Bronchial epithelial cell (primary cell): ENCODE data around the gene GCNT2. TPM values are rescaled to one million over a fixed set of nuclear protein-coding genes. Genes with fewer than 3 reads are reported as not detected.
A peak's percentile ranks its signal among the peaks of the same experiment; 100 is the strongest.
"Not testable (repeated sequence)": the region's sequence is repeated elsewhere in the genome, so short reads cannot be mapped to it uniquely, and the experiment has no call there.

Experiments used
- DNase-seq: peaks from one replicate; pipeline ENCODE4 v3.0.0-alpha.2; 2010; ENCODE audit warnings: low read depth
- FAIRE-seq: peaks from 2 replicates; lab custom pipeline; 2011; peaks lifted over from hg19 to GRCh38; lab: Jason Lieb, UNC
- H3K27me3 ChIP-seq: 2 replicates; pipeline ENCODE4 v1.5.1; 2011; ENCODE audit warnings: low read length; ENCODE audit not compliant: control insufficient read depth, insufficient read depth
- H3K36me3 ChIP-seq: 2 replicates; pipeline ENCODE4 v1.5.1; 2011; ENCODE audit warnings: low read length; ENCODE audit not compliant: control insufficient read depth, insufficient read depth
- H3K4me3 ChIP-seq: 2 replicates; pipeline ENCODE4 v1.5.1; 2011; ENCODE audit warnings: mild to moderate bottlenecking, low read depth, low read length, control low read depth
- total RNA-seq: library from RNA; depleted of rRNA; stranded (reverse); fragments of >200 nt; gene quantifications from 2 replicates; pipeline ENCODE4 v1.2.1, GENCODE V29; 2014
- TF ChIP-seq, protein P1 (sequence below): IDR thresholded peaks from 2 replicates; pipeline ENCODE4 v1.5.1; 2011; ENCODE audit warnings: mild to moderate bottlenecking, moderate library complexity, low read length, control low read depth, inconsistent platforms; ENCODE audit not compliant: insufficient read depth, severe bottlenecking

GCNT2 gene
- total RNA-seq, 1 donor from 2014 or later = 10.3 TPM

DNA sequence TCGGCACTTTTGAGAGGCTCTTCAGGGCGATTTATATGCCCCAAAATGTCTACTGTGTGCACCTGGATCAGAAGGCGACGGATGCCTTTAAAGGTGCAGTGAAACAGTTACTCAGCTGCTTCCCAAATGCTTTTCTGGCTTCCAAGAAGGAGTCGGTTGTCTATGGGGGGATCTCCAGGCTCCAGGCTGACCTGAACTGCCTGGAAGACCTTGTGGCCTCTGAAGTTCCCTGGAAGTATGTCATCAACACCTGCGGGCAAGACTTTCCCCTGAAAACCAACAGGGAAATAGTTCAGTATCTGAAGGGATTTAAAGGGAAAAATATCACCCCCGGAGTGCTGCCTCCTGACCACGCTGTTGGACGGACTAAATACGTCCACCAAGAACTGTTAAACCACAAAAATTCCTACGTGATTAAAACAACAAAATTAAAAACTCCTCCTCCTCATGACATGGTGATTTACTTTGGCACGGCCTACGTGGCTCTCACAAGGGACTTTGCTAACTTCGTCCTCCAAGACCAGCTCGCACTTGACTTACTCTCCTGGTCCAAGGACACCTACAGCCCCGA is 8.2 kb downstream of the GCNT2 start:
- peak overlapping the region; percentile 28 for H3K4me3 ChIP-seq
- no peaks in the 10 kb centered on the region for H3K36me3 ChIP-seq
- TF ChIP-seq, protein P1, sequence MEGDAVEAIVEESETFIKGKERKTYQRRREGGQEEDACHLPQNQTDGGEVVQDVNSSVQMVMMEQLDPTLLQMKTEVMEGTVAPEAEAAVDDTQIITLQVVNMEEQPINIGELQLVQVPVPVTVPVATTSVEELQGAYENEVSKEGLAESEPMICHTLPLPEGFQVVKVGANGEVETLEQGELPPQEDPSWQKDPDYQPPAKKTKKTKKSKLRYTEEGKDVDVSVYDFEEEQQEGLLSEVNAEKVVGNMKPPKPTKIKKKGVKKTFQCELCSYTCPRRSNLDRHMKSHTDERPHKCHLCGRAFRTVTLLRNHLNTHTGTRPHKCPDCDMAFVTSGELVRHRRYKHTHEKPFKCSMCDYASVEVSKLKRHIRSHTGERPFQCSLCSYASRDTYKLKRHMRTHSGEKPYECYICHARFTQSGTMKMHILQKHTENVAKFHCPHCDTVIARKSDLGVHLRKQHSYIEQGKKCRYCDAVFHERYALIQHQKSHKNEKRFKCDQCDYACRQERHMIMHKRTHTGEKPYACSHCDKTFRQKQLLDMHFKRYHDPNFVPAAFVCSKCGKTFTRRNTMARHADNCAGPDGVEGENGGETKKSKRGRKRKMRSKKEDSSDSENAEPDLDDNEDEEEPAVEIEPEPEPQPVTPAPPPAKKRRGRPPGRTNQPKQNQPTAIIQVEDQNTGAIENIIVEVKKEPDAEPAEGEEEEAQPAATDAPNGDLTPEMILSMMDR = no peak
- H3K27me3 ChIP-seq = no peaks in the 10 kb centered on the region
- DNase-seq (peak; percentile 34), FAIRE-seq (no peak)

DNA sequence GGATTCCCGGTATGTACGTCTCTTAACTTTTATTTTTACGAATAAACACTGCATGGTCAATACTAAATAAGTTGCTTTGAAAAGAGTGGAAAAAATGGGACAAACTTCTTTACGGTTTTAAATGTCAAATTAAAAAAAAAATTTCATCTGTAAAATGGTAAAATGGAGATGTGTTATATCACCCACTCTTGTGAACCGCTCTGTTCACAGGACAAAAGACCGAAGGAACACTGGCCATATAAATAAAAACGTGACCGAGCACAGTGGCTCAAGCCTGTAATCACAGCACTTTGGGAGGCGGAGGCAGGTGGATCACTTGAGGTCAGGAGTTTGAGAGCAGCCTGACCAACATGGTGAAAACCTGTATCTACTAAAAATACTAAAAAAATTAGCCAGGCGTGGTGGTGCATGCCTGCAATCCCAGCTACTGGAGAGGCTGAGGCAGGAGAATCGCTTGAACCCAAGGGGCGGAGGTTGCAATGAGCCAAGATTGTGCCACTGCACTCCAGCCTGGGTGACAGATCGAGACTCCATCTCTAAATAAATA is 8.8 kb downstream of the GCNT2 start:
- not testable (repeated sequence) for FAIRE-seq, H3K27me3 ChIP-seq, H3K36me3 ChIP-seq, DNase-seq
- H3K4me3 ChIP-seq = peak overlapping the region; percentile 12

DNA sequence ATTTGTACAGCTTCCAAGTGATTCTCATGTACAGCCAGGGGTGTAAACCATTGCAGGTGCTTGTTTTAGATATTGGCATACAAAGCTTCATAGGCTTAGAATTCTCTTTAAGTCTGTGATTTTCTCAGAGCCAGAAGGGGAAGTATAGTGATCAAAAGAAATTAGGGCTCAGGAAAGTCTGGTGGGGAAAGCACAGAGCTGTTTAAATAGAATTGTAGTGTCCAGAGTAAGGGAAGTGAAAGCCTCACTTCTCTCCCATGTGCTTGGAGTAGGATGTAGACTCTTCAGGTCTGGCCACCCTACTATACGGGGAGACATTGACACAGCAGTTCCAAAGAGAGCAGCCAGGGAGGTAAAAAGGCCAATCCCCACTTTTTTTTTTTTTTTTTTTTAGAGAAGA is 10.4 kb downstream of the GCNT2 start:
- FAIRE-seq (no peak), DNase-seq (no peak)
- TF ChIP-seq, protein P1 = no peak
- H3K36me3 ChIP-seq = no peaks in the 10 kb centered on the region
- H3K27me3 ChIP-seq = no peaks in the 10 kb centered on the region
- H3K4me3 ChIP-seq = no peak overlapping the region

DNA sequence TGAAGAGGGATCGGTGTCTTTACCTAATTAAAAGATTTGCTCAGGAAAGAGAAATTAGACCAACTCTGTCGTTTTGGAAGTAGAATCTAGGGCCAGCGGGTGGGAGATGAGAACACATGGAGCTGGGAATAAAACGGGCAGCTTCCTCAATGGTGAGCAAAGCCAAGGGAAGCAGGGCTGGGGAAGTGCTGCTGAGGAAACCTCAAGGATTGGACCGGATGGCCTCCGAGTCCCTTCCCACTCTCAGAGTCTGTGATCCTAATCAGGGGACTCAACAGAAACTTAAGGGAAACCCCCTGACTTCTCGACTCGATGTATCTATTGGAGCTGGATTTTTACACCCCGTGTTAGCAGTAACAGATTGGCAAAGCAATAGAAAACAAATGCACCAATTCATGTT is 10.8 kb downstream of the GCNT2 start:
- Histone ChIP-seq H3K4me3 (no peak overlapping the region), H3K27me3 (no peaks in the 10 kb centered on the region), H3K36me3 (no peaks in the 10 kb centered on the region)
- TF ChIP-seq, protein P1 = no peak
- DNase-seq (no peak), FAIRE-seq (no peak)

DNA sequence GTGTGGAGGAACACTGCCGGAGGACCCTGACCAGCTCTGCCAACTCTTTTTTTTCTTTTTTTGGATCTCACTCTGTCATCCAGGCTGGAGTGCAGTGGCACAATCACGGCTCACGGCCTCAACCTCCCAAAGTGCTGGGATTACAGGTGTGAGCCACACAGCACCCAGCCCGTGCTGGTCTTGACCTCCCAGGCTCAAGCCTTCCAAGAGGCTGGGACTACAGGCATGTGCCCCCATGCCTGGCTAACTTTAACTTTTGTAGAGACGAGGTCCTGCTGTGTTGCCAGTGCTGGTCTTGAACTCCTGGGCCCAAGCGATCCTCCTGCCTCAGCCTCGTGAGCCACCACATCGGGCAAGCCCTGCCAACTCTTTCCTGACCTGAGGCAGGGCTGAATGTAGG is 11.2 kb downstream of the GCNT2 start:
- no peak overlapping the region for H3K4me3 ChIP-seq

DNA sequence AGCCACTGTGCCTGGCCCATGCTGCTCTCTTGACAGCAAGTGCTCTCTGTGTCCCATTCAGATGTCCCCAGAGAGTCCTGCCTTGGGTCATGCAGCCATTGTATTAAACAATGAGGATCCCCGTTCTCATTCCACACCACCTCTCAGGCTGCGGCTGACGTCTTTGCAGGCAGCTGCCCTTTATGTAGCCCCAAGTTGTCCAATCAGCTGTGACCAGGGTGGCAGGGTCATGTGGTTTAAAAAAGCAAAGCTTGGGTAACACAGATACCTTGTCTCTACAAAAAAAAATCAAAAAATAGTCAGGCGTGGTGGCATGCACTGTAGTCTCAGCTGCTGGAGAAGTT is 13.2 kb downstream of the GCNT2 start:
- no peaks in the 10 kb centered on the region for H3K36me3 ChIP-seq
- TF ChIP-seq, protein P1 = no peak
- H3K27me3 ChIP-seq = no peaks in the 10 kb centered on the region
- DNase-seq = no peak
- no peak overlapping the region for H3K4me3 ChIP-seq
- no peak for FAIRE-seq

More for the DNA sequence above, 11.2 kb downstream of the GCNT2 start:
- TF ChIP-seq, protein P1 = no peak
- no peak for FAIRE-seq
- no peaks in the 10 kb centered on the region for H3K27me3 ChIP-seq
- no peak for DNase-seq
- H3K36me3 ChIP-seq = no peaks in the 10 kb centered on the region
